Esophagus muscularis mucosa (tissue), 4 donors: Measurements from ENCODE around the gene PLA2G6. TPM values are rescaled to one million over a fixed set of nuclear protein-coding genes. Genes with fewer than 3 reads are reported as not detected.

Source experiments
- DNase-seq: peaks from one replicate; pipeline ENCODE4 v3.0.0-alpha.2; 2017; ENCODE audit errors: extremely low spot score
- H3K27ac ChIP-seq, 4 donors: fragments of 200-600 bp; sonication (generic); replicated peaks in 1 of 4; 1 replicate in 3 of 4; 2 replicates in 1 of 4; pipeline ENCODE4 v1.5.1; 2016 to 2019; ENCODE audit warnings: mild to moderate bottlenecking in 1 of 4
- H3K27me3 ChIP-seq, 4 donors: fragments of 200-600 bp; sonication (generic); one replicate each; pipeline versions ENCODE4 v1.5.1 to v1.6.0; 2016 to 2019
- H3K36me3 ChIP-seq, 4 donors: fragments of 200-600 bp; sonication (generic); one replicate each; pipeline ENCODE4 v1.5.1; 2016 to 2019
- H3K4me1 ChIP-seq, 4 donors: fragments of 200-600 bp; sonication (generic); one replicate each; pipeline ENCODE4 v1.5.1; 2016 to 2019
- H3K4me3 ChIP-seq, 4 donors: fragments of 200-600 bp; sonication (generic); 1 replicate in 2 of 4; 2 replicates in 2 of 4; pipeline ENCODE4 v1.5.1; 2016 to 2019; ENCODE audit warnings: mild to moderate bottlenecking in 4 of 4, moderate library complexity in 1 of 4
- H3K9me3 ChIP-seq, 4 donors: fragments of 200-600 bp; sonication (generic); 1 replicate in 3 of 4; 2 replicates in 1 of 4; pipeline ENCODE4 v1.5.1; 2016 to 2019
- EP300 ChIP-seq: sonication (generic); formaldehyde crosslinking; IDR thresholded peaks from one replicate; pipeline ENCODE4 v1.6.1; 2017; ENCODE audit warnings: antibody characterized with exemption
- POLR2A ChIP-seq: fragments of 450-650 bp; IDR thresholded peaks from one replicate; pipeline ENCODE4 v1.6.1; 2017; ENCODE audit warnings: antibody characterized with exemption, moderate library complexity, mild to moderate bottlenecking, low read depth
- POLR2AphosphoS5 ChIP-seq, 2 donors: sonication (generic); formaldehyde crosslinking; IDR thresholded peaks; one replicate each; pipeline ENCODE4 v1.6.1; 2017; ENCODE audit warnings: antibody characterized with exemption in 2 of 2
- WGBS: methylation state at CpG from one replicate; pipeline ENCODE4 v1.1.5; 2018; 5-methylcytosine and 5-hydroxymethylcytosine counted together
- intact Hi-C: fragments of 100-400 bp; cut with DNase I; formaldehyde crosslinking; loops from one replicate; pipeline ENCODE4 v1.15.1; 2023
- total RNA-seq, 4 donors: library from RNA; depleted of rRNA; stranded (reverse); fragments of >200 nt; gene quantifications; one replicate each; pipeline versions ENCODE4 v1.1.0 to v1.2.1, GENCODE V29; 2016
- TF ChIP-seq, protein P1 (sequence below), 3 experiments: fragments of 200-600 bp in 2 of 3; fragments of 450-650 bp in 1 of 3; sonication (generic) in 2 of 3; IDR thresholded peaks; one replicate each; pipeline ENCODE4 v1.5.1; 2017 to 2019; ENCODE audit warnings: antibody characterized with exemption in 3 of 3, mild to moderate bottlenecking in 2 of 3, moderate library complexity in 1 of 3

PLA2G6 gene
- total RNA-seq, 4 donors from 2014 or later = 13.9 to 18.3 (median 15.6) TPM

DNA sequence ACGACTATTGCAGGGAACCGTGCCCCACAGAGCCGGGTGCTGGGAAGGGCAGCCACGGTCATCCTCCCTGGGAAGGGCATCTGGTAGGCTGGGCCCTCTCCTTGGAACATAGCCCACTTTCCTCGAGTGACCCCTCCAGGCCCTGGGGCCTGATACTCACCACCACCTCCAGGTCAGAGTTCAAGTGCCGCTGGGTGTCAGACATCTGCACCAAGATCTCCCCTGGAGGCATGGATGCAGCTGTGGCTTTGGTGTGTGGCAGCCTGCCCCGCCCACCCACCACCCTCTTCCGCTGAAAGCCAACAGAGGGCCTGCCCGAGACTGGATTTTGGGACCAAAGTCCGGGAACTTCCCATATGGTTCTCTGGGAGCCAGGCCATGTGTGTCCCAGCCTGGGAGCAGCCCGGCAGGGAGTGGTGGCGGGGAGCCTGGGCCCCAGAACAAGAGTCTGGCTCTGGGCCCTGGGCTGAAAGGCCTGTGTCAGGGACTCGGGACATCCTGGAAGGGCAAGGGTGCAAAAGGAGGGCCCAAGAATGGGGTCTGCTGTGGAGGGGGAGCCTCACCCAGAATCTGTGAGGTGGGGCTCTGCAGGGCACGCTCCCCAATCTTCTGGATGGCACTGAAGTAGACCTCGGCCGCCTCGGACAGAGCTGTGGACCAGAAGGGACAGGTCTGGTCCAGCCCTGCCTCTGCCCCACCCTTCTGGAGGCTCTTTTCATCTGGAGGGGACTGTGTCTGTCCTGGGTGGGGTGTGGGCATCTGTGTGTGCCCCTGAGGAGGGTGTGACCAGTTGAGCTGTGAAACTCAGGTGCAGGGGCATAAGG lies 73.7 kb downstream of the PLA2G6 start:
- intact Hi-C loops = loop anchor here (5.0 kb wide), 1 partner anchor 41 kb away; no protein-coding TSS in a partner anchor
- H3K4me1 ChIP-seq = peaks cover 0 to 13% (median 2%) of the 10 kb centered on the region in 4 donors
- peaks cover 0 to 21% (median 7%) of the 10 kb centered on the region in 4 donors for H3K36me3 ChIP-seq
- no peaks in the 10 kb centered on the region for H3K9me3 ChIP-seq
- H3K4me3 ChIP-seq = no peak overlapping the region
- no peaks in the 10 kb centered on the region for H3K27me3 ChIP-seq
- no peak for DNase-seq
- TF ChIP-seq POLR2A (no peak), EP300 (no peak), POLR2AphosphoS5 (IDR thresholded peaks at IDR 0.05) (no peak)
- TF ChIP-seq, protein P1, sequence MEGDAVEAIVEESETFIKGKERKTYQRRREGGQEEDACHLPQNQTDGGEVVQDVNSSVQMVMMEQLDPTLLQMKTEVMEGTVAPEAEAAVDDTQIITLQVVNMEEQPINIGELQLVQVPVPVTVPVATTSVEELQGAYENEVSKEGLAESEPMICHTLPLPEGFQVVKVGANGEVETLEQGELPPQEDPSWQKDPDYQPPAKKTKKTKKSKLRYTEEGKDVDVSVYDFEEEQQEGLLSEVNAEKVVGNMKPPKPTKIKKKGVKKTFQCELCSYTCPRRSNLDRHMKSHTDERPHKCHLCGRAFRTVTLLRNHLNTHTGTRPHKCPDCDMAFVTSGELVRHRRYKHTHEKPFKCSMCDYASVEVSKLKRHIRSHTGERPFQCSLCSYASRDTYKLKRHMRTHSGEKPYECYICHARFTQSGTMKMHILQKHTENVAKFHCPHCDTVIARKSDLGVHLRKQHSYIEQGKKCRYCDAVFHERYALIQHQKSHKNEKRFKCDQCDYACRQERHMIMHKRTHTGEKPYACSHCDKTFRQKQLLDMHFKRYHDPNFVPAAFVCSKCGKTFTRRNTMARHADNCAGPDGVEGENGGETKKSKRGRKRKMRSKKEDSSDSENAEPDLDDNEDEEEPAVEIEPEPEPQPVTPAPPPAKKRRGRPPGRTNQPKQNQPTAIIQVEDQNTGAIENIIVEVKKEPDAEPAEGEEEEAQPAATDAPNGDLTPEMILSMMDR (IDR thresholded peaks at IDR 0.05) = no peak
- WGBS = 89% methylated on average over 5 of the region's 17 CpGs
- no peak overlapping the region for H3K27ac ChIP-seq

DNA sequence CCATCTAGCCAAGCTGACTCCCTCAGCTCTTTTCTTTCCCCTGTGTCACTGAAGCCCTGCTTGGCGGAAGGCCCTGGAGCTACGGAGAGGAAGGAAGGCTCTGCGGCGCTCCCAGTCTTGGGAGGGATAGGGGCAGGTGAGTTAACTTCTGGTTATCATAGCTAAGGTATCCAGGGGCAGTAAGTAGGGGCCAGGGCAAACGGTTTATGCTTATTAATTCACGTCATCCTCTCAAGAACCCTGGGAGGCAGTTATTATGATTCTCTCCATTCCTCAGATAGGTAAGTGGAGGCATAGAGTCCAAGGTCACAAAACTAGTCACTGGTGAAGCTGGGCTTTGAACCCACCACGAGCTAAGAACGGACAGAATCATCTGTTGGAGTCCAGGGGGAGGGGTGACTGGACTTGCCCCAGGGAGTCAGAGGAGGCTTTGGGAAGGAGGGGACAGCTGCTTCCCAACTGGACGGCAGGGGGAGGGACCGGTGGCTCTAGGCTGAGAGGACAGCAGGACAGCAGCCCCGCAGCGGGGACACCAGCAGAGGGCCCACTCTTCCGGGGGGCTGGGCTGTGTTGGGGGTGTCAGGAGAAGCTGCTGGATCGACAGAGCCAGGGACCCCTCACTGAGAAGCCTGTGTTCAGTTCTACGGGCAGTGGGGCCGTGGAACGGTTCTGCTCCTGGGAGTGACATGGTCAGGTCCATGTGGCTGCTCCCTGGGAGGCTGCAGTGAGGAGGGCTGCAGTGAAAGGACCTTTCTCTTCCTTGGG lies 74.6 kb downstream of the PLA2G6 start:
- Histone ChIP-seq H3K4me1 (peaks cover 0 to 13% (median 2%) of the 10 kb centered on the region in 4 donors), H3K27me3 (no peaks in the 10 kb centered on the region), H3K9me3 (no peaks in the 10 kb centered on the region), H3K27ac (no peak overlapping the region), H3K36me3 (peaks cover 0 to 12% (median 1%) of the 10 kb centered on the region in 4 donors), H3K4me3 (no peak overlapping the region)
- WGBS = 86% methylated on average over 12 of the region's 17 CpGs
- intact Hi-C loops = loop anchor here (5.0 kb wide), 1 partner anchor 40 kb away; no protein-coding TSS in a partner anchor
- TF ChIP-seq EP300 (no peak), POLR2AphosphoS5 (IDR thresholded peaks at IDR 0.05) (no peak), POLR2A (no peak)
- TF ChIP-seq, protein P1 (IDR thresholded peaks at IDR 0.05) = no peak
- DNase-seq = no peak

DNA sequence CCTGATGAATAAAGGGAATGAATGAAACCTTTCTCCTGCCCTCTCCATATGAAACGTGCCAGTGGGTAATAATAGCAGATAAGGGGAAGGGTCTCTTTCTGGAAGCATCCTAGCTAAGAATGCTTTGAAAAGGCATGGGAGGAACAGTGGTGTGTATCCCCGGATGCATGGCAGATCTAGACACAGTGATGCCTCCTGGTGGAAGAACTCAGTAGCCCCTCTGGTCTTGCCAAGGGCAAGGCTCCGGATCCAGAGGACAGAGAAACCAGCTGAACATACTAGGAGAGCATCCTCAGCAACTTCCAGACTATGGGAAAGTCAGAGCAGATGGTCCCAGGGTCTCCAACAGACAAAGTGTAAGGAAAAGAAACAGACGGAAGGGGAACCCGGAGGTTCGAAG lies 77.5 kb downstream of the PLA2G6 start:
- WGBS = 70% methylated on average over 6 of the region's 6 CpGs
- Histone ChIP-seq H3K4me3 (no peak overlapping the region), H3K36me3 (peaks cover 0 to 5% (median 0%) of the 10 kb centered on the region in 4 donors), H3K4me1 (peaks cover 0 to 9% (median 2%) of the 10 kb centered on the region in 4 donors), H3K27me3 (no peaks in the 10 kb centered on the region), H3K27ac (no peak overlapping the region), H3K9me3 (no peaks in the 10 kb centered on the region)
- intact Hi-C loops = loop anchor here (5.0 kb wide), 1 partner anchor 47 kb away; the partner anchor contains the start of gene PICK1
- no peak for TF ChIP-seq POLR2A
- TF ChIP-seq, protein P1 (IDR thresholded peaks at IDR 0.05) = peak; percentile 30 to 52 (median 51)
- no peak for DNase-seq

DNA sequence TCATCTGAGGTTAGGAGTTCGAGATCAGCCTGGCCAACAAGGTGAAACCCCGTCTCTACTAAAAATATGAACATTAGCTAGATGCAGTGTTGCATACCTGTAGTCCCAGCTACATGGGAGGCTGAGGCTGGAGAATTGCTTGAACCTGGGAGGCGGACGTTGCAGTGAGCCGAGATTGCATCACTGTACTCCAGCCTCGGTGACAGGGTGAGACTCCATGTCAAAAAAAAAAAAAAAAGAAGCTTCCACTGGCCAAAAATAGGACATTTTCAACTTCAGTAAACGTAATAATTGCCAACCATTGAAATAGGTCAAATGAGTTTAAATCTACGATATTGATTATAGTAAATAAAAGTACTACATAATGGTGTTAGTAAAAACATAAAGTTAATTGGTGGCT lies 78.0 kb downstream of the PLA2G6 start:
- WGBS = 75% methylated on average over 8 of the region's 8 CpGs
- intact Hi-C loops = loop anchor here (5.0 kb wide), 1 partner anchor 46 kb away; the partner anchor contains the start of gene PICK1
- DNase-seq = no peak
- Histone ChIP-seq H3K4me3 (no peak overlapping the region), H3K27me3 (no peaks in the 10 kb centered on the region), H3K27ac (no peak overlapping the region), H3K4me1 (peaks cover 0 to 12% (median 3%) of the 10 kb centered on the region in 4 donors), H3K36me3 (peaks cover 0 to under 1% (median 0%) of the 10 kb centered on the region in 4 donors), H3K9me3 (no peaks in the 10 kb centered on the region)
- TF ChIP-seq EP300 (no peak), POLR2A (no peak), POLR2AphosphoS5 (IDR thresholded peaks at IDR 0.05) (no peak)
